Activated CD4-positive, alpha-beta T cell treated with anti-CD3 and anti-CD28 coated beads, Interleukin-2, amount 50 U/mL, for 1 hour (primary cell): ENCODE measurements around the gene EPHA2.

Experiments used
- DNase-seq: peaks from one replicate; pipeline ENCODE4 v3.0.0-alpha.2; 2020

Gene EPHA2

GRCh38 chr1:16133007-16133961, 22.6 kb downstream of the EPHA2 start:
- no peak for DNase-seq

- DNase-seq: no peak
Observed at GRCh38 chr1:16132325-16132785, 23.5 kb downstream of the EPHA2 start.

- DNase-seq: no peak
Observed at GRCh38 chr1:16131636-16132324, 24.1 kb downstream of the EPHA2 start.

GRCh38 chr1:16130827-16131226, 25.0 kb downstream of the EPHA2 start:
- DNase-seq: no peak

GRCh38 chr1:16129921-16130543, 25.8 kb downstream of the EPHA2 start:
- no peak for DNase-seq

- DNase-seq: no peak
Observed at GRCh38 chr1:16129316-16129715, 26.6 kb downstream of the EPHA2 start.

- DNase-seq: no peak
Observed at GRCh38 chr1:16128338-16128741, 27.5 kb downstream of the EPHA2 start.

- DNase-seq: no peak
Observed at GRCh38 chr1:16127676-16128337, 28.1 kb downstream of the EPHA2 start.

- no peak for DNase-seq
Observed at GRCh38 chr1:16126743-16127515, 28.9 kb downstream of the EPHA2 start.

- DNase-seq: no peak
Observed at GRCh38 chr1:16126160-16126559, 29.7 kb downstream of the EPHA2 start.

- no peak for DNase-seq
Observed at GRCh38 chr1:16125483-16125882, 30.4 kb downstream of the EPHA2 start.

- DNase-seq: no peak
Observed at GRCh38 chr1:16125088-16125470, 30.8 kb downstream of the EPHA2 start.

- no peak for DNase-seq
Observed at GRCh38 chr1:16124377-16125087, 31.3 kb downstream of the EPHA2 start.

GRCh38 chr1:16122916-16123315, 33.0 kb downstream of the EPHA2 start:
- no peak for DNase-seq

- DNase-seq: no peak
Observed at GRCh38 chr1:16122350-16122881, 33.5 kb downstream of the EPHA2 start.

GRCh38 chr1:16120940-16121410, 34.9 kb downstream of the EPHA2 start:
- DNase-seq: no peak

GRCh38 chr1:16120407-16120806, 35.5 kb downstream of the EPHA2 start:
- no peak for DNase-seq

- DNase-seq: no peak
Observed at GRCh38 chr1:16119926-16120325, 35.9 kb downstream of the EPHA2 start.

- no peak for DNase-seq
Observed at GRCh38 chr1:16119504-16119903, 36.4 kb downstream of the EPHA2 start.

- DNase-seq: no peak
Observed at GRCh38 chr1:16118706-16119105, 37.2 kb downstream of the EPHA2 start.

- no peak for DNase-seq
Observed at GRCh38 chr1:16117936-16118335, 37.9 kb downstream of the EPHA2 start.
